ENCODE measurements around the gene DUSP8.

Gene DUSP8

GRCh38 chr11:1555713-1556153 lies 16.3 kb downstream of the DUSP8 start:
- no peaks in the 10 kb centered on the region for H3K9me3 ChIP-seq (ENCODE audit: low read length)
- no peaks in the 10 kb centered on the region for H3K79me2 ChIP-seq (ENCODE audit: insufficient read depth, low read length)
- no peaks in the 10 kb centered on the region for H3K4me1 ChIP-seq (ENCODE audit: insufficient read depth, low read length, severe bottlenecking)
- H3K36me3 ChIP-seq (ENCODE audit: insufficient read depth, low read length) = no peaks in the 10 kb centered on the region
- no peak overlapping the region for H3K9ac ChIP-seq (ENCODE audit: low read length)
- no peak overlapping the region for H3K4me3 ChIP-seq (ENCODE audit: low read depth, low read length, poor library complexity, severe bottlenecking)
- TF ChIP-seq EZH2 (IDR thresholded peaks at IDR 0.05; ENCODE audit: borderline replicate concordance, low read length) = no peak
- TF ChIP-seq, protein P1, sequence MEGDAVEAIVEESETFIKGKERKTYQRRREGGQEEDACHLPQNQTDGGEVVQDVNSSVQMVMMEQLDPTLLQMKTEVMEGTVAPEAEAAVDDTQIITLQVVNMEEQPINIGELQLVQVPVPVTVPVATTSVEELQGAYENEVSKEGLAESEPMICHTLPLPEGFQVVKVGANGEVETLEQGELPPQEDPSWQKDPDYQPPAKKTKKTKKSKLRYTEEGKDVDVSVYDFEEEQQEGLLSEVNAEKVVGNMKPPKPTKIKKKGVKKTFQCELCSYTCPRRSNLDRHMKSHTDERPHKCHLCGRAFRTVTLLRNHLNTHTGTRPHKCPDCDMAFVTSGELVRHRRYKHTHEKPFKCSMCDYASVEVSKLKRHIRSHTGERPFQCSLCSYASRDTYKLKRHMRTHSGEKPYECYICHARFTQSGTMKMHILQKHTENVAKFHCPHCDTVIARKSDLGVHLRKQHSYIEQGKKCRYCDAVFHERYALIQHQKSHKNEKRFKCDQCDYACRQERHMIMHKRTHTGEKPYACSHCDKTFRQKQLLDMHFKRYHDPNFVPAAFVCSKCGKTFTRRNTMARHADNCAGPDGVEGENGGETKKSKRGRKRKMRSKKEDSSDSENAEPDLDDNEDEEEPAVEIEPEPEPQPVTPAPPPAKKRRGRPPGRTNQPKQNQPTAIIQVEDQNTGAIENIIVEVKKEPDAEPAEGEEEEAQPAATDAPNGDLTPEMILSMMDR (IDR thresholded peaks at IDR 0.05; ENCODE audit: low read length) = no peak
- no peak overlapping the region for H3K4me2 ChIP-seq (ENCODE audit: low read length)
- H3K27me3 ChIP-seq (ENCODE audit: insufficient read depth, low read length) = 0 out of 2 replicates have a peak, but pooled peaks cover 7% of the 10 kb centered on the region
- no peak overlapping the region for H2AFZ ChIP-seq (ENCODE audit: low read length)
- H4K20me1 ChIP-seq (ENCODE audit: insufficient read depth, low read length) = no peaks in the 10 kb centered on the region
- no peak overlapping the region for H3K27ac ChIP-seq (ENCODE audit: low read depth, low read length, poor library complexity, severe bottlenecking)
- no peaks in the 10 kb centered on the region for H3K9me2 ChIP-seq (ENCODE audit: low read depth, low read length)
- H3F3A ChIP-seq (ENCODE audit: insufficient read depth, low read length) = no peaks in the 10 kb centered on the region

DNA sequence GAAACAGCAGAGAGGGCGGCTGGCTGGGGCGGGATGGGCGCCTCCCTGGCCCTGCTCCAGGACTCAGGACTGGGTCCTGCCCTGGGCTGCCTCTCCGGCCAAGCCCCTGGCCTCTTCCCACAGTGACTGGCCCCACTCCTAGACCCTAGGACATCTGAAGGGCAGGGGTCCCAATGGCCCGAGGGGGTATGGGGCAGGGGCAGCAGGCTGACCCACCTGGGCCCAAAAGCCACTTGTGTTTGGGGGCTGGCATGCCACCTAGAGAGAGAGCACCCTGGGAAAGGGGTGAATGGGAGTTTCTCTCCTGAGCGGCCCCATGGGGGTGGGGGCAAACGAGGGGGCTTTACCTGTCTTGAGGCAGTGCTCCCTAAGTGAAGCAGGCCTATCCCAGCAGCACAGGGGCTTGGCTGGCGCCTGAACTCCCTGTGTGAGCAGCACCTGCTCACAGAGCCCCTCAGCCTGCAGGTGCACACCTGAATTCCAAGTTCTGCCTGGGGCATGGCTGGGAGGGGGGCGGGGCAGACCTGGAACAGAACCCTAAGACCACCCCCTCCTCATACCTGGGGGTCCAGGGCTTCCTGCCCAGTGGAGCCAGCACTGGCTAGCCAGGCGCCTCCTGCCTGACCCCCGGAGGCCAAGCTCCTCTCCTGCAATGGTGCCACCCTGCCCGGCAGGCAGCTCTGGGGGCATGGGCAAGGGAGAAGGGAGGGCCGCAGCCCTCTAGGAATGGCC lies 16.9 kb downstream of the DUSP8 start:
- Histone ChIP-seq H3K27ac (ENCODE audit: low read depth, low read length, poor library complexity, severe bottlenecking) (no peak overlapping the region), H3K79me2 (ENCODE audit: insufficient read depth, low read length) (no peaks in the 10 kb centered on the region), H3F3A (ENCODE audit: insufficient read depth, low read length) (no peaks in the 10 kb centered on the region), H3K36me3 (ENCODE audit: insufficient read depth, low read length) (no peaks in the 10 kb centered on the region), H3K9me3 (ENCODE audit: low read length) (no peaks in the 10 kb centered on the region), H3K9ac (ENCODE audit: low read length) (no peak overlapping the region), H3K4me3 (ENCODE audit: low read depth, low read length, poor library complexity, severe bottlenecking) (no peak overlapping the region), H3K27me3 (ENCODE audit: insufficient read depth, low read length) (0 out of 2 replicates have a peak, but pooled peaks cover 7% of the 10 kb centered on the region), H3K4me1 (ENCODE audit: insufficient read depth, low read length, severe bottlenecking) (no peaks in the 10 kb centered on the region), H4K20me1 (ENCODE audit: insufficient read depth, low read length) (no peaks in the 10 kb centered on the region), H3K9me2 (ENCODE audit: low read depth, low read length) (no peaks in the 10 kb centered on the region), H3K4me2 (ENCODE audit: low read length) (no peak overlapping the region), H2AFZ (ENCODE audit: low read length) (no peak overlapping the region)
- TF ChIP-seq EZH2 (IDR thresholded peaks at IDR 0.05; ENCODE audit: borderline replicate concordance, low read length) = no peak
- TF ChIP-seq, protein P1 (IDR thresholded peaks at IDR 0.05; ENCODE audit: low read length) = no peak

DNA sequence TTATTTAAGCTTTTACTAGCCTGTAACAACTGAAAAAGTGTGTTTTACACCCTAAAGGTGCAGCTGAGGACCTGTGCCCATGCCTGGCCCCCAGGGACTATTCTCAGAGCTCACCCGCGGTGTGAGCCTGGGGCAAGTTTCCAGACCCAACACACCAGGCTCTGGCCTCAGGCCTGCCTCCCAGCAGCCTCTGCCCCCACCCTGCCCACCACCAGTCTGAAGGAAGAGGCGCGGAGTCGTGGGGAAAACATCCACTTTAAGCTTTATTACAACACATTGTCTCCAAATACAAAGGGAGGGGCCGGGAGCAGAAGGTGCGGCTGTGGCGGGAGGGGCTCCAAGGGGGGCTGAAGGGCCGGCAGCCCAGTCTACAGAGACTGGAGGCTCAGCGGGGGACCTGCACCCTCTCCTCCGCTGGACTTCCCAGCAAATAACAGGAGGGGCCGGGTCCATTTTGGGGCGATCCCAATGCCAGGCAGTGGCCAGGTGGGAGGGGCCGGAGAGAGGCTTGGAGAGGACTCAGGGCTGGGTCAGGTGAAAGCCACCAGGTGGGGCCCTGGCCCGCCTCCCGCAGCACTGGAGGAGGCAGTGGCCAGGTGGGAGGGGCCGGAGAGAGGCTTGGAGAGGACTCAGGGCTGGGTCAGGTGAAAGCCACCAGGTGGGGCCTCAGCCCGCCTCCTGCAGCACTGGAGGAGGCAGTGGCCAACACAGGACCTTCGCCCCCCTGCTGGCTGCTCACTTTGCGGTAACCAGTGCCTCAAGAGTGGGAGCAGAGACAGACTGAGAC lies 18.1 kb downstream of the DUSP8 start:
- H3K4me1 ChIP-seq (ENCODE audit: insufficient read depth, low read length, severe bottlenecking) = no peaks in the 10 kb centered on the region
- H3K9me3 ChIP-seq (ENCODE audit: low read length) = no peaks in the 10 kb centered on the region
- H4K20me1 ChIP-seq (ENCODE audit: insufficient read depth, low read length) = no peaks in the 10 kb centered on the region
- H3K4me2 ChIP-seq (ENCODE audit: low read length) = no peak overlapping the region
- no peak overlapping the region for H3K4me3 ChIP-seq (ENCODE audit: low read depth, low read length, poor library complexity, severe bottlenecking)
- no peak overlapping the region for H3K9ac ChIP-seq (ENCODE audit: low read length)
- no peak overlapping the region for H3K27ac ChIP-seq (ENCODE audit: low read depth, low read length, poor library complexity, severe bottlenecking)
- no peaks in the 10 kb centered on the region for H3K36me3 ChIP-seq (ENCODE audit: insufficient read depth, low read length)
- H3F3A ChIP-seq (ENCODE audit: insufficient read depth, low read length) = no peaks in the 10 kb centered on the region
- H3K27me3 ChIP-seq (ENCODE audit: insufficient read depth, low read length) = no peaks in the 10 kb centered on the region
- no peak overlapping the region for H2AFZ ChIP-seq (ENCODE audit: low read length)
- H3K9me2 ChIP-seq (ENCODE audit: low read depth, low read length) = no peaks in the 10 kb centered on the region
- no peak for TF ChIP-seq EZH2 (IDR thresholded peaks at IDR 0.05; ENCODE audit: borderline replicate concordance, low read length)
- TF ChIP-seq, protein P1 (IDR thresholded peaks at IDR 0.05; ENCODE audit: low read length) = no peak
- H3K79me2 ChIP-seq (ENCODE audit: insufficient read depth, low read length) = no peaks in the 10 kb centered on the region

Data from OCI-LY1 (cell line).